Gastrocnemius medialis (tissue), 4 donors: ENCODE measurements around the gene E2F1. TPM values are rescaled to one million over a fixed set of nuclear protein-coding genes. Genes with fewer than 3 reads are reported as not detected.
A peak's percentile ranks its signal among the peaks of the same experiment; 100 is the strongest.

Source experiments
- ATAC-seq, 2 donors: fragments of 150-250 bp; one replicate each; pipeline ENCODE4 v1.9.1; 2016
- DNase-seq, 2 donors: peaks; one replicate each; pipeline ENCODE4 v3.0.0-alpha.2; 2019
- H3K27ac ChIP-seq, 4 donors: fragments of 200-600 bp; sonication (generic); 1 replicate in 1 of 4; 2 replicates in 3 of 4; pipeline ENCODE4 v1.5.1; 2016 to 2018; ENCODE audit warnings: mild to moderate bottlenecking in 2 of 4, moderate library complexity in 1 of 4
- H3K27me3 ChIP-seq, 3 donors: fragments of 200-600 bp; sonication (generic) in 2 of 3; 1 replicate in 1 of 3; 2 replicates in 2 of 3; pipeline versions ENCODE4 v1.5.1 to v1.6.0; 2016 to 2019; ENCODE audit warnings: mild to moderate bottlenecking in 1 of 3, moderate library complexity in 1 of 3
- H3K36me3 ChIP-seq, 2 donors: fragments of 200-600 bp; sonication (generic) in 1 of 2; one replicate each; pipeline ENCODE4 v1.5.1; 2017 to 2018
- H3K4me1 ChIP-seq, 2 donors: fragments of 200-600 bp; sonication (generic) in 1 of 2; one replicate each; pipeline ENCODE4 v1.5.1; 2016 to 2017; ENCODE audit warnings: mild to moderate bottlenecking in 2 of 2
- H3K4me3 ChIP-seq, 4 donors: fragments of 200-600 bp; sonication (generic) in 3 of 4; 1 replicate in 1 of 4; 2 replicates in 3 of 4; pipeline ENCODE4 v1.5.1; 2016 to 2019; ENCODE audit warnings: mild to moderate bottlenecking in 2 of 4
- H3K9me3 ChIP-seq, 3 donors: fragments of 200-600 bp; sonication (generic) in 2 of 3; 1 replicate in 1 of 3; 2 replicates in 2 of 3; pipeline ENCODE4 v1.5.1; 2016 to 2019
- CTCF ChIP-seq, 5 experiments: fragments of 450-650 bp in 3 of 5; fragments of 200-600 bp in 2 of 5; sonication (generic) in 2 of 5; IDR thresholded peaks in 4 of 5; conservative IDR thresholded peaks in 1 of 5; 1 replicate in 4 of 5; 2 replicates in 1 of 5; pipeline ENCODE4 v1.5.1; 2016 to 2019; ENCODE audit warnings: antibody characterized with exemption in 5 of 5, mild to moderate bottlenecking in 3 of 5, moderate library complexity in 3 of 5
- POLR2A ChIP-seq, 2 donors: fragments of 450-650 bp; IDR thresholded peaks; one replicate each; pipeline ENCODE4 v1.6.1; 2017; ENCODE audit warnings: antibody characterized with exemption in 2 of 2, mild to moderate bottlenecking in 2 of 2, moderate library complexity in 2 of 2
- in situ Hi-C, 4 donors: fragments of 200-750 bp; cut with MboI; loops; one replicate each; pipeline versions ENCODE4 v1.15.0 to v1.8.0; 2017; ENCODE audit warnings: low sequenced_read_pairs in 4 of 4
- intact Hi-C: fragments of 100-400 bp; cut with DNase I; formaldehyde crosslinking; loops from one replicate; pipeline ENCODE4 v1.15.1; 2023; ENCODE audit warnings: low total_unique reads
- total RNA-seq, 4 donors: library from RNA; depleted of rRNA; stranded (reverse); fragments of >200 nt; gene quantifications; one replicate each; pipeline versions ENCODE4 v1.1.0 to v1.2.3, GENCODE V29; 2016

Gene E2F1
- total RNA-seq, 4 donors from 2014 or later, result 1.00 to 2.0 (median 1.4) TPM; not detected in 1

GRCh38 chr20:33676652-33677645, 9.2 kb downstream of the E2F1 start:
- Histone ChIP-seq H3K9me3 (no peaks in the 10 kb centered on the region), H3K4me3 (no peak overlapping the region), H3K4me1 (peaks cover 18 to 23% of the 10 kb centered on the region in 2 donors), H3K36me3 (no peaks in the 10 kb centered on the region), H3K27ac (peak overlapping the region in 3 of 4 donors; percentile 27 to 48 (median 41)), H3K27me3 (no peaks in the 10 kb centered on the region)
- intact Hi-C loops, result no loop called here
- ATAC-seq (no peak), DNase-seq (no peak)
- in situ Hi-C loops, result no loop called here
- no peak for TF ChIP-seq POLR2A (IDR thresholded peaks at IDR 0.05)
- no peak for TF ChIP-seq CTCF (IDR thresholded peaks at IDR 0.05 in 4 of 5, conservative IDR thresholded peaks at IDR 0.05 in 1 of 5)

- H3K4me1 ChIP-seq, result peaks cover 18 to 23% of the 10 kb centered on the region in 2 donors
Measured at GRCh38 chr20:33676121-33676520, 10.1 kb downstream of the E2F1 start.

GRCh38 chr20:33675136-33675959, 10.8 kb downstream of the E2F1 start:
- Histone ChIP-seq H3K9me3 (no peaks in the 10 kb centered on the region), H3K4me1 (peaks cover 18 to 23% of the 10 kb centered on the region in 2 donors), H3K36me3 (peaks cover 0 to 10% of the 10 kb centered on the region in 2 donors), H3K4me3 (peak overlapping the region; percentile 51 to 91 (median 80)), H3K27me3 (no peaks in the 10 kb centered on the region), H3K27ac (peak overlapping the region; percentile 70 to 96 (median 92))
- intact Hi-C loops, result no loop called here
- ATAC-seq, result peak in 1 of 2 donors; percentile 7
- DNase-seq, result peak; percentile 18 to 48
- in situ Hi-C loops, result no loop called here
- TF ChIP-seq CTCF (IDR thresholded peaks at IDR 0.05 in 4 of 5, conservative IDR thresholded peaks at IDR 0.05 in 1 of 5) (no peak), POLR2A (IDR thresholded peaks at IDR 0.05) (no peak)

More at GRCh38 chr20:33676121-33676520, 10.1 kb downstream of the E2F1 start:
- Histone ChIP-seq H3K9me3 (no peaks in the 10 kb centered on the region), H3K27ac (peak overlapping the region; percentile 70 to 96 (median 92)), H3K27me3 (no peaks in the 10 kb centered on the region), H3K4me3 (no peak overlapping the region), H3K36me3 (peaks cover 0 to 7% of the 10 kb centered on the region in 2 donors)
- TF ChIP-seq POLR2A (IDR thresholded peaks at IDR 0.05), result no peak
- TF ChIP-seq CTCF (IDR thresholded peaks at IDR 0.05 in 4 of 5, conservative IDR thresholded peaks at IDR 0.05 in 1 of 5), result no peak
- in situ Hi-C loops (no loop called here), intact Hi-C loops (no loop called here)
- ATAC-seq, result no peak
- DNase-seq, result no peak

GRCh38 chr20:33674294-33675135, 11.7 kb downstream of the E2F1 start, which contains the start of gene NECAB3:
Gene NECAB3 (minus strand): TSS chr20:33674428. CDS start chr20:33674352, 76 bp downstream.
- peak; percentile 80 to 84 for ATAC-seq
- DNase-seq, result peak; percentile 66 to 85
- in situ Hi-C loops (no loop called here), intact Hi-C loops (loop anchor here (5.0 kb wide), 2 partner anchors 58 to 138 kb away; partner anchors contain the start of genes CHMP4B and ZNF341)
- no peaks in the 10 kb centered on the region for H3K27me3 ChIP-seq
- TF ChIP-seq CTCF (IDR thresholded peaks at IDR 0.05 in 4 of 5, conservative IDR thresholded peaks at IDR 0.05 in 1 of 5), result no peak
- peak; percentile 82 to 87 for TF ChIP-seq POLR2A (IDR thresholded peaks at IDR 0.05)
- H3K9me3 ChIP-seq, result no peaks in the 10 kb centered on the region
- H3K27ac ChIP-seq, result peak within 1 kb of the TSS; percentile 89 to 96 (median 93)
- H3K4me3 ChIP-seq, result peak within 1 kb of the TSS; percentile 78 to 91 (median 83)
- peaks cover 18 to 23% of the 10 kb centered on the region in 2 donors for H3K4me1 ChIP-seq
- peaks cover 0 to 10% of the 10 kb centered on the region in 2 donors for H3K36me3 ChIP-seq
